ENCODE measurements around the gene DLG3. TPM values are rescaled to one million over a fixed set of nuclear protein-coding genes. Genes with fewer than 3 reads are reported as not detected.

Gene DLG3
- total RNA-seq, 4 donors from 2014 or later, result 0.20 to 3.4 (median 0.69) TPM

GRCh38 chrX:70410921-70411320, 33.7 kb upstream of the DLG3 start:
- intact Hi-C loops (cut with DNase I; ENCODE audit: low total_unique reads) (no loop called here), in situ Hi-C loops (cut with MboI; ENCODE audit: low sequenced_read_pairs in 4 of 4) (no loop called here)
- Histone ChIP-seq H3K4me3 (no peak overlapping the region), H3K27ac (no peak overlapping the region), H3K4me1 (no peaks in the 10 kb centered on the region), H3K9me3 (no peaks in the 10 kb centered on the region), H3K27me3 (no peaks in the 10 kb centered on the region), H3K36me3 (no peaks in the 10 kb centered on the region)
- no peak for TF ChIP-seq CTCF (IDR thresholded peaks at IDR 0.05 in 4 of 5, conservative IDR thresholded peaks at IDR 0.05 in 1 of 5)
- no peak for TF ChIP-seq POLR2A (IDR thresholded peaks at IDR 0.05)
- DNase-seq (no peak), ATAC-seq (no peak)

- ATAC-seq (no peak), DNase-seq (no peak)
- no peaks in the 10 kb centered on the region for H3K36me3 ChIP-seq
- intact Hi-C loops (cut with DNase I; ENCODE audit: low total_unique reads) (no loop called here), in situ Hi-C loops (cut with MboI; ENCODE audit: low sequenced_read_pairs in 4 of 4) (no loop called here)
- no peaks in the 10 kb centered on the region for H3K4me1 ChIP-seq
- no peaks in the 10 kb centered on the region for H3K9me3 ChIP-seq
- no peaks in the 10 kb centered on the region for H3K27me3 ChIP-seq
- no peak overlapping the region for H3K4me3 ChIP-seq
- TF ChIP-seq CTCF (IDR thresholded peaks at IDR 0.05 in 4 of 5, conservative IDR thresholded peaks at IDR 0.05 in 1 of 5) (no peak), POLR2A (IDR thresholded peaks at IDR 0.05) (no peak)
- no peak overlapping the region for H3K27ac ChIP-seq
Measured at GRCh38 chrX:70411475-70411874, 33.2 kb upstream of the DLG3 start.

GRCh38 chrX:70421618-70422017, 23.0 kb upstream of the DLG3 start:
- Histone ChIP-seq H3K27ac (no peak overlapping the region), H3K27me3 (peaks cover 0 to 6% (median 5%) of the 10 kb centered on the region in 3 donors), H3K9me3 (no peaks in the 10 kb centered on the region), H3K4me3 (no peak overlapping the region), H3K4me1 (no peaks in the 10 kb centered on the region), H3K36me3 (no peaks in the 10 kb centered on the region)
- no peak for TF ChIP-seq POLR2A (IDR thresholded peaks at IDR 0.05)
- no peak for TF ChIP-seq CTCF (IDR thresholded peaks at IDR 0.05 in 4 of 5, conservative IDR thresholded peaks at IDR 0.05 in 1 of 5)
- ATAC-seq, result no peak
- in situ Hi-C loops (cut with MboI; ENCODE audit: low sequenced_read_pairs in 4 of 4), result no loop called here
- no peak for DNase-seq
- intact Hi-C loops (cut with DNase I; ENCODE audit: low total_unique reads), result no loop called here

- TF ChIP-seq POLR2A (IDR thresholded peaks at IDR 0.05) (no peak), CTCF (IDR thresholded peaks at IDR 0.05 in 4 of 5, conservative IDR thresholded peaks at IDR 0.05 in 1 of 5) (no peak)
- peaks cover 0 to 6% (median 5%) of the 10 kb centered on the region in 3 donors for H3K27me3 ChIP-seq
- H3K36me3 ChIP-seq, result no peaks in the 10 kb centered on the region
- H3K4me3 ChIP-seq, result no peak within 1 kb of the TSS
- no peak within 1 kb of the TSS for H3K27ac ChIP-seq
- H3K4me1 ChIP-seq, result no peaks in the 10 kb centered on the region
- in situ Hi-C loops (cut with MboI; ENCODE audit: low sequenced_read_pairs in 4 of 4), result no loop called here
- no peaks in the 10 kb centered on the region for H3K9me3 ChIP-seq
- ATAC-seq (no peak), DNase-seq (no peak)
- intact Hi-C loops (cut with DNase I; ENCODE audit: low total_unique reads), result no loop called here
Measured at GRCh38 chrX:70422851-70423341, 21.7 kb upstream of the DLG3 start, which contains the start of gene GDPD2. Gene GDPD2 (plus strand): TSS chrX:70423314. CDS start chrX:70424985, 1,671 bp downstream.
